ENCODE data around the gene S100A16.
A peak's percentile ranks its signal among the peaks of the same experiment; 100 is the strongest.

S100A16 gene

DNA sequence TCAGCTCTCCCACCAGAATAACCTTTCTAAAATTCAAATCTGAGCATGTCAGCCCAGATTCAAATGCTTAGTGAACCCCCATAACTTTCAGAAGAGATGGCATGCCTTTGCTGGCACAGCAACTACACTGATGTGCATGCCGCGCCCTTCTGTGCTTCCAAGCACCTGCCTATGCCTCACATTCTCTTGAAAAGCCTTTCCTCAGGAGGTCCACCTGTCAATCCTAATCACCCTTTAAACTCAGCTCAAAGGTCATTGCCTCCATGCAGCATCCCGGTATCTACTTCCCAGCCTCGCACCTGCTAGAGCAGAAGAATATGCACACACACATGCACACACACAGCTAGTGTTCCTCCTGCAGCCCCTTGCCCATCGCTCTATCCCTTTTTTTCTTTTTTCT lies 42.1 kb downstream of the S100A16 start:
- Histone ChIP-seq H3K27me3 (ENCODE audit: insufficient read depth, low read length, poor library complexity, severe bottlenecking) (no peaks in the 10 kb centered on the region), H3K4me1 (ENCODE audit: insufficient read depth, low read length, poor library complexity, severe bottlenecking) (peaks cover 33% of the 10 kb centered on the region), H4K20me1 (ENCODE audit: insufficient read depth, low read length, poor library complexity, severe bottlenecking) (no peaks in the 10 kb centered on the region), H3F3A (ENCODE audit: low read depth) (no peaks in the 10 kb centered on the region), H3K9me2 (replicated peaks; ENCODE audit: low read depth, low read length) (no peaks in the 10 kb centered on the region), H3K79me2 (ENCODE audit: insufficient read depth, low read length) (no peaks in the 10 kb centered on the region), H3K4me3 (ENCODE audit: low read length, poor library complexity, severe bottlenecking) (no peak overlapping the region), H3K36me3 (ENCODE audit: insufficient read depth, low read length) (no peaks in the 10 kb centered on the region), H3K9me3 (ENCODE audit: insufficient read depth, low read depth, low read length) (no peaks in the 10 kb centered on the region), H2AFZ (ENCODE audit: low read length) (no peak overlapping the region), H3K9ac (ENCODE audit: low read depth, low read length, poor library complexity, severe bottlenecking) (no peak overlapping the region), H3K4me2 (ENCODE audit: low read depth, low read length, poor library complexity, severe bottlenecking) (no peak overlapping the region)
- TF ChIP-seq EZH2phosphoT487 (IDR thresholded peaks at IDR 0.05; ENCODE audit: borderline replicate concordance): no peak
- TF ChIP-seq, protein P1, sequence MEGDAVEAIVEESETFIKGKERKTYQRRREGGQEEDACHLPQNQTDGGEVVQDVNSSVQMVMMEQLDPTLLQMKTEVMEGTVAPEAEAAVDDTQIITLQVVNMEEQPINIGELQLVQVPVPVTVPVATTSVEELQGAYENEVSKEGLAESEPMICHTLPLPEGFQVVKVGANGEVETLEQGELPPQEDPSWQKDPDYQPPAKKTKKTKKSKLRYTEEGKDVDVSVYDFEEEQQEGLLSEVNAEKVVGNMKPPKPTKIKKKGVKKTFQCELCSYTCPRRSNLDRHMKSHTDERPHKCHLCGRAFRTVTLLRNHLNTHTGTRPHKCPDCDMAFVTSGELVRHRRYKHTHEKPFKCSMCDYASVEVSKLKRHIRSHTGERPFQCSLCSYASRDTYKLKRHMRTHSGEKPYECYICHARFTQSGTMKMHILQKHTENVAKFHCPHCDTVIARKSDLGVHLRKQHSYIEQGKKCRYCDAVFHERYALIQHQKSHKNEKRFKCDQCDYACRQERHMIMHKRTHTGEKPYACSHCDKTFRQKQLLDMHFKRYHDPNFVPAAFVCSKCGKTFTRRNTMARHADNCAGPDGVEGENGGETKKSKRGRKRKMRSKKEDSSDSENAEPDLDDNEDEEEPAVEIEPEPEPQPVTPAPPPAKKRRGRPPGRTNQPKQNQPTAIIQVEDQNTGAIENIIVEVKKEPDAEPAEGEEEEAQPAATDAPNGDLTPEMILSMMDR (conservative IDR thresholded peaks at IDR 0.05; ENCODE audit: low read length): no peak

DNA sequence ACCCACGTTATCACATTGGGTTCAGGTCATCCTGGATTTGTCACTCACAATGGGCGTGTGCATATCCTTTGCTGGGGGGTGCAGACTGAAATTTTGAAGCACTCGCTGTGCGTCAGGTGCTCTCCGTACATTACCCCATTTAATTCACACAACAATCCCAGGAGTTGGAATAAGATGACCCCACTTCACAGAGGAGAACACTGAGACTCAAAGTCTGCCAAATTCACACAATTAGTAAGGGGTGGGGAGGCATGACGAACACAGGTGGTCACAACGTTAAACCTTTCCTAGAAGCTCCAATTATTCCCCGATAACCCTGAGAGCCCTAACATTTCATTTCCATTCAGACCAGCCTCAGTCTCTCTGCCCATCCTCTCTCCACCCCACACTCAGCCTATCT lies 43.5 kb downstream of the S100A16 start:
- Histone ChIP-seq H3K79me2 (ENCODE audit: insufficient read depth, low read length) (no peaks in the 10 kb centered on the region), H4K20me1 (ENCODE audit: insufficient read depth, low read length, poor library complexity, severe bottlenecking) (no peaks in the 10 kb centered on the region), H3K9ac (ENCODE audit: low read depth, low read length, poor library complexity, severe bottlenecking) (no peak overlapping the region), H3F3A (ENCODE audit: low read depth) (no peaks in the 10 kb centered on the region), H3K4me2 (ENCODE audit: low read depth, low read length, poor library complexity, severe bottlenecking) (no peak overlapping the region), H3K27me3 (ENCODE audit: insufficient read depth, low read length, poor library complexity, severe bottlenecking) (no peaks in the 10 kb centered on the region), H3K9me3 (ENCODE audit: insufficient read depth, low read depth, low read length) (no peaks in the 10 kb centered on the region), H3K9me2 (replicated peaks; ENCODE audit: low read depth, low read length) (no peaks in the 10 kb centered on the region), H3K36me3 (ENCODE audit: insufficient read depth, low read length) (no peaks in the 10 kb centered on the region), H3K4me1 (ENCODE audit: insufficient read depth, low read length, poor library complexity, severe bottlenecking) (peaks cover 41% of the 10 kb centered on the region), H2AFZ (ENCODE audit: low read length) (no peak overlapping the region), H3K4me3 (ENCODE audit: low read length, poor library complexity, severe bottlenecking) (no peak overlapping the region)
- TF ChIP-seq EZH2phosphoT487 (IDR thresholded peaks at IDR 0.05; ENCODE audit: borderline replicate concordance): no peak
- TF ChIP-seq, protein P1 (conservative IDR thresholded peaks at IDR 0.05; ENCODE audit: low read length): no peak

DNA sequence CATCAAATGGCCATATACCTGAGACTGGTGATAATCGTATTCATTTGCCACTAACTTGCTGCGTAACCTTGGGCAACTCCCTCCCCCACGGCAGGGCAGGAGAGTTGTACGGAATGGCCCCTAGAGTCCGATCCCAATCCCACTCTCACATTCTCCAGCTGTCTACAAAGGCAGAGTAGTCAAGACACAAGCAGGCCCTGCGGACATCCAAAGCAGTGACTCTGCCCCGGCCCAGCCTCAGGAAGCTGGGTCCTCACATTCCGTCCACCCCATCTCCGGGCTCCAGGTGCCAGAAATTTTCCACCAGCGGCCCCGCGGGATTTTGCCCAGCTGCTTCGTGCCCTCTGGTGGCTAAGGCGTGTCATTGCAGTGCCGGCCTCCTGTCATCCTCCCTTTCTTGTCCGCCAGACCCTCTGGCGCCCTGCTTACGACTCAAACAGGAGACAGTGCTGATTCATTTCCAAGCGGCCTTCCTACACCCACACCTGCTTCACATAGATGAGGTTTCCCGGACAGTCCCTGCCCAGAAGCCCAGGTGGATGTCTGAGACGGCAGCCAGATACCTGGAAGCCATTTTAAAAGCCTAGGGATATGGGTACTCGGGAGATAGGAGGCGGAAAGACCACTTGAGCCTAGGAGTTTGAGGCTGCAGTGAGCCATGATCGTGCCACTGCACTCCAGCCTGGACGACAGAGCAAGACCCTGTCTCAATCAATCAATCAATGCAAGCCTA lies 44.4 kb downstream of the S100A16 start:
- H4K20me1 ChIP-seq (ENCODE audit: insufficient read depth, low read length, poor library complexity, severe bottlenecking): no peaks in the 10 kb centered on the region
- H3K9me2 ChIP-seq (replicated peaks; ENCODE audit: low read depth, low read length): no peaks in the 10 kb centered on the region
- no peaks in the 10 kb centered on the region for H3F3A ChIP-seq (ENCODE audit: low read depth)
- peak overlapping the region; percentile 89 for H2AFZ ChIP-seq (ENCODE audit: low read length)
- H3K4me3 ChIP-seq (ENCODE audit: low read length, poor library complexity, severe bottlenecking): no peak overlapping the region
- no peaks in the 10 kb centered on the region for H3K27me3 ChIP-seq (ENCODE audit: insufficient read depth, low read length, poor library complexity, severe bottlenecking)
- peak overlapping the region; percentile 46 for H3K9ac ChIP-seq (ENCODE audit: low read depth, low read length, poor library complexity, severe bottlenecking)
- peak overlapping the region; percentile 60 for H3K4me2 ChIP-seq (ENCODE audit: low read depth, low read length, poor library complexity, severe bottlenecking)
- TF ChIP-seq, protein P1 (conservative IDR thresholded peaks at IDR 0.05; ENCODE audit: low read length): peak; percentile 99
- TF ChIP-seq EZH2phosphoT487 (IDR thresholded peaks at IDR 0.05; ENCODE audit: borderline replicate concordance): no peak
- H3K36me3 ChIP-seq (ENCODE audit: insufficient read depth, low read length): no peaks in the 10 kb centered on the region
- H3K79me2 ChIP-seq (ENCODE audit: insufficient read depth, low read length): no peaks in the 10 kb centered on the region
- peaks cover 41% of the 10 kb centered on the region for H3K4me1 ChIP-seq (ENCODE audit: insufficient read depth, low read length, poor library complexity, severe bottlenecking)
- H3K9me3 ChIP-seq (ENCODE audit: insufficient read depth, low read depth, low read length): no peaks in the 10 kb centered on the region
